GM21360 (cell line): ENCODE measurements around the gene TFDP1.

Experiments
- ATAC-seq: cut with Tn5 transposase; IDR thresholded peaks from one replicate; pipeline ENCODE4 v1.9.1; 2021; ENCODE audit warnings: mild to moderate bottlenecking, moderate library complexity; ENCODE audit not compliant: unreplicated experiment

TFDP1 gene

DNA sequence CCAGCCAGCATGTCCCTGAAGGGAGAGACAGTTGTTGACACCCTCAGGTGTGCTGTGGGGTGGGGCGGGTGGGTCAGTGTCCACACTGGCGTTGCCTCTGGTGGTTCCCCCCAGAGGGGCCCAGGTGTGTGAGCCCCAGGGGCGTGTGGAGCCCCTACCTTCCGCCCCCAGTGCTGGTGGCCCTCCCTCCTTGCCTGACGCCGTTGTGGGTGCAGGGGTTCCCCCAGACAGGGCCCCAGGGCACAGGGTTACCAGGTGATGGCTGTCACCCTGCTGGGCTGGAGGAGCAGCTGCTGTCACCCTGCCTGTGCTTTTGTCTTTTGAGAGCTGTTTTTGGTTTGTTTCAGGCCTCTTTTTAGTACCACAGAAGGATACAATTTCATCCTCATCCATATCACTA, 46.3 kb downstream of the TFDP1 start:
- no peak for ATAC-seq

DNA sequence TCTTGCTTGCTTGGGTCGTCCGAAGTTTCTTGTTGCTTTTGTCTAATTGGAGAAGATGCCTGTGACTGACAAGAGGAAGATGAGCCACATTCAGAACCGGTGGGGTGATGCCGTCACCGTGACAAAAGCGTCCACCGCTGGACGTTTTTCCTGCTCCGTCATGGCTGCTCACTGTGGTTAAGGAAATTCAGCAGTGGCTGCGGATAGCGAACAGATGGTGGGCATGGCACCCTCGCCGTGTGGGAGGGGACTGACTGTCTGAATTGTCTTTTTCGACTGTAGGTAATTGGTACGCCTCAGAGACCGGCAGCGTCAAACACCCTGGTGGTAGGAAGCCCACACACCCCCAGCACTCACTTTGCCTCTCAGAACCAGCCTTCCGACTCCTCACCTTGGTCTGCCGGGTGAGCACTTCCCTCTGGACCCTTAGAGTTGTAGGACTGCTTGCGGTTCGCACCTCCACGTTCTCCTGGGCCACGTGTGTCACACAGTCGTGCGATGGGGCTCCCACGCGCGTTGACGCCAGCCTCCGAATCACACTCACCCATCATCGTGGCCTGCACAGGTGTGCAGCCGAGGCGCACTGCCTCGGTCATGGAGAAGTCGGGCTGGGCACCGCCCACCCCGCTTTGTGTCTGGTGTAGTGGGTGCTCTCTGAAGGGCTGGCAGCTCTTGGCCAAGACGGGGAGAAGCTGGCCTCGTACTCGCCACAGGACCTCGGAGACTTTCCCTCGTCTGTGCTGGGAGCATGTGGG, 47.0 kb downstream of the TFDP1 start:
- no peak for ATAC-seq

DNA sequence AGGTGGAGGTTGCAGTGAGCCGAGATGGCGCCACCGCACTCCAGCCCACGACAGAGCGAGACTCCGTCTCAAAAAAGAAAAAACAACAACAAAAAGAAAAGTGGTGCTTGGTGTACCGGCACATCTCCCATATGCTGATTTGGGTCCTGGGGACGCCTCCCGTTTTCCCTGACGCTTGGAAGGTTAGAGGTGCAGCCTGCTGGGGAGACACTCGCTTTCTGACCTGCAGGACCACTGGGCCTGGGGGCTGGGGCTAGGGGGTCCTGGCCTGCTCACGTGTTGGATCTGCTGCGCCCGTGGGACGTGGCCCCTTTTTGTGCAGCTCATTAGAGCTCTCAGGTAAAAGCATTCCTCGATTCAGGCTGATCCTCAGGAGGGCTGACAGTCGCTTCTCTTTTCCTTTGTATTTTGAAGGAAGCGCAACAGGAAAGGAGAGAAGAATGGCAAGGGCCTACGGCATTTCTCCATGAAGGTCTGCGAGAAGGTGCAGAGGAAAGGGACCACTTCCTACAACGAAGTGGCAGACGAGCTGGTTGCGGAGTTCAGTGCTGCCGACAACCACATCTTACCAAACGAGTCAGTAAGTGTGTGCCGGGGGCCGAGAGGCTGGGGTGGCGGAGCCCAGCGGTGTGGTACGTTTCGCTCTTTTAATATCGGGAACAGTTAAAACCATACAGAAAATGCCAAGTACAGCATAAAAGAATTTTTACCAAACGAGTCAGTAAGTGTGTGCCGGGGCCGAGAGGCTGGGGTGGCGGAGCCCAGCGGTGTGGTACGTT, 48.3 kb downstream of the TFDP1 start:
- no peak for ATAC-seq

GRCh38 chr13:113633485-113633873, 48.9 kb downstream of the TFDP1 start:
- no peak for ATAC-seq

GRCh38 chr13:113634279-113635047, 49.9 kb downstream of the TFDP1 start:
- ATAC-seq: no peak

DNA sequence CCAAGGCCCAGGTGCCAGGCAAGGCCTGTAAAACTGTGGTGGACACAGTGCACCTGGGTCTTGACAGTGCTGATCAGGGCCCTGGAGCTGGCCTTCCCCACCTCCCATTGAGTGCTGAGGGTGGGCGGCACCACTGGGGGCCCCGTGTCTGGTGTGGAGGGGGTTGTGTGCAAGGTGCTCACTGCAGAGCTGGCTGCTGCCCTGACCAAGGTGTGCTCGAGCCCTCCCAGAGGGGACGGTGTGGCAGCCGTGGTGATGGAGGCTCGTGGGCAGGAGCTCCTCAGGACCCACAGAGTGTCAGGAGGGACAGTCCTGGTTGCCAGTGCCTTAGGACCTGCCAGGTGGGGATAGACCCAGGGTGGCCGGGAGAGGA, 50.5 kb downstream of the TFDP1 start:
- no peak for ATAC-seq

DNA sequence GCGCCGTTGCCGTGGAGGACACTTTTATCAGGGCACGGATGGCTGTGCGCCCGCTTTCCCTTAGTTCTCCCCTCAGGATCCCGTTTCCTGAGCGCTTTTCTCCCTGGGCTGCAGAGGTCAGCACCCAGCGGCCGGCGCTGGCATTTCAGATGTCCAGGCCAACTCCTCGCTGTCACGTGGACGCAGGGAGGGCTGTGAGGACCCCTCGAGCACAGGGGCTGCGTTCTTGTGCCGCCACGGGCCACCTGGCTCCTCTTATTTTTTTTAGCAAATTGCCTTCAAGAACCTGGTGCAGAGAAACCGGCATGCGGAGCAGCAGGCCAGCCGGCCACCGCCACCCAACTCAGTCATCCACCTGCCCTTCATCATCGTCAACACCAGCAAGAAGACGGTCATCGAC, 51.2 kb downstream of the TFDP1 start:
- ATAC-seq: no peak

- ATAC-seq: no peak
Observed at GRCh38 chr13:113636266-113636963, 51.9 kb downstream of the TFDP1 start.

GRCh38 chr13:113637262-113638160, 53.0 kb downstream of the TFDP1 start:
- ATAC-seq: no peak

DNA sequence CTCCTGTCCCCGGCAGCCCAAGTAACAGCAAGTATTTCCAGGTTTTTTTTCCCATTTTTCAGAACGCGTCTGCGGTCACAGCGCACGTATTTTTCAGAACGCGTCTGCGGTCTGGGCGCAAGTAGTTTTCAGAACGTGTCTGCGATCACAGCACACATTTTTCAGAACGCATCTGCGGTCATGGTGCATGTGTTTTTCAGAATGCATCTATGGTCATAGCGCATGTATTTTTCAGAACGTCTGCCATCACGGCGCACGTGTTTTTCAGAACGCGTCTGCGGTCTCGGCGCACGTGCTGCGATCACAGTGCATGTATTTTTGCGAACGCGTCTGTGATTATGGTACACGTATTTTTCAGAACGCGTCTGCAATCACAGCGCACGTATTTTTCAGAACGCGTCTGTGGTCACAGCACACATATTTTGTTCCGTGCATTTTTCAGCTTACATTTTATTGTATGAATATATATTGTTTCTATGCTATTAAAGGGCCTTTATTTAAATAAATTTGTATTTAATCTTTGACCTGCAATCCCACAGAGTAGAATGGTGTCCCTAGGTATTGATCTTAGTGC, 53.7 kb downstream of the TFDP1 start:
- ATAC-seq: no peak

DNA sequence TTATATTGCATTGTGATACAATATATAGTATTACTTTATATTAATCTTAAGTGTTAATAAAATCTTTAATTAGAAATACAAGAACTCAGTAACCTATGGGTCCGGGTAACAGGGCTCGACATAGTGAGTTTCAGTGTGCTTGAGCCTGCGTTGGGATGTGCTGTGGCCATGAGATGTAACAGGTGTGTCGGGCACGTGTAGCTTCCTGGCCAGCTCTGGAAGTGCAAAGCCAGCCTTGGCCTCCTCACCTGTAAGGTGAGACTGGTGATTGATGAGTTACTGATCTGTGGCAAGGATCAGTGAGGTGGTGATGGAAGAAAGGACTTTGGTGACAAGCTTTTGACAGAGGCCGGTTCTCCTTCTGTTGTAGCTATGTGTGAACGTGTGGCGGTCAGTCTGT, 54.3 kb downstream of the TFDP1 start:
- ATAC-seq: no peak

DNA sequence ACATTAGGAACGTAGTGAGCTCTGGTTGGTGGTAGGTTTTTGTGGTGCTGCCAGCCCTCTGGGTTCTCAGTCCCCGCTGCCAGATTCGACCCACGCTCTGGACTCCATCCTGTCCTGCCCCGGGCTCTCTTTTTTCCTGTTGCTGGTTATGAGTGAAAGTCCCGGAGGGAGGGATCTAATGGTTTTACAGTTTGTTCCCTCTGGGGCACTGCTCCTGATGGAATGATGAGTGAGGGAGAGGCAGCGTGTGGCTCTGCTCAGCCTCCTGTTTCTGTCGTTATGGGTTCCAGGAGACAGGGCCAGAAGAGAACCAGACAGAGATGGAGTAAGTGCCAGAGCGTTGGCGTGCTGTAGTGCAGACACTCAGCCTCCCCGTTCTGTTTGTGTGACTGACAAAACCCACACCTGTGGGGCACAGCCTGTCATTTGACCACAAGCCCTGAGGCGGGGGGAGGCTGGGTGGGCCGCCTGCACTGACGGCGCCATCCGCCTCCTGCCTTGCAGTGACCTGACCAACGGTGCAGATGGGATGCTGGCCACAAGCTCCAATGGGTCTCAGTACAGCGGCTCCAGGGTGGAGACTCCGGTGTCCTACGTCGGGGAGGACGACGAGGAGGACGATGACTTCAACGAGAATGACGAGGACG, 55.2 kb downstream of the TFDP1 start:
- ATAC-seq: no peak

- ATAC-seq: no peak
Observed at GRCh38 chr13:113641426-113641825, 56.9 kb downstream of the TFDP1 start.

GRCh38 chr13:113642563-113642962, 58.0 kb downstream of the TFDP1 start:
- no peak for ATAC-seq

DNA sequence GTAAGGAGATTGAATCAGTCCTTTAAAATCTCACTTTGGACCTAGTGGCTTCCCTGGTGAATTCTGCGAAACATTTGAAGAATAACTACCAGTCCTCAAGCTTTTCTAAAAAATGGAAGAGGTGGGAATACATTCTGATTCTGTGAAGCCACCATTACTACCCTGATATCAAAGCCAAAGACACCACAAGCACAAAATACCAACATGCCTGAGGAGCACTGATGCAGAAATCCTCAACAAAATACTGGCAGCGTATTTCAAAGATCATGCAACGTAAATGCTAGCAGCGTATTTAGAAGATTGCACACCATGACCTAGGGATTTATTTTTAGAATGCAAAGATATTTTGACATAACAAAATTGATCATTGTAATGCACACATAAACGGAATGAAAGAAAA, 59.0 kb downstream of the TFDP1 start:
- no peak for ATAC-seq

DNA sequence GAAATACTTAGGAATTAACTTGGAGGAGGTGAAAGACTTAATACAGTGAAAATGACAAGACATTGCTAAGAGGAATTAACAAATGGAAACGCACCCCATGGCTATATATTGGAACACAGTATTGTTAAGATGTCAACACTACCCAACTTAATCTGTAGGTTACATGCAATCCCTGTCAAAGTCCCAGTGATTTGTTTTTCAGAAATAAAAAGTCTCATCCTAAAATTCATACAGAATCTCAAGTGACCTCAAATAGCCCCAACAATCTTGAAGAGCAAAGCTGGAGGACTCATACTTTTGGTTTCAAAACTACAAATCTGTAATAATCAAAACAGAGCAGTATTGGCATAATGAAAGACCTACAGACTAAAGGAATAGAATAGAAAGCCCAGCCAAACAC, 60.2 kb downstream of the TFDP1 start:
- no peak for ATAC-seq

DNA sequence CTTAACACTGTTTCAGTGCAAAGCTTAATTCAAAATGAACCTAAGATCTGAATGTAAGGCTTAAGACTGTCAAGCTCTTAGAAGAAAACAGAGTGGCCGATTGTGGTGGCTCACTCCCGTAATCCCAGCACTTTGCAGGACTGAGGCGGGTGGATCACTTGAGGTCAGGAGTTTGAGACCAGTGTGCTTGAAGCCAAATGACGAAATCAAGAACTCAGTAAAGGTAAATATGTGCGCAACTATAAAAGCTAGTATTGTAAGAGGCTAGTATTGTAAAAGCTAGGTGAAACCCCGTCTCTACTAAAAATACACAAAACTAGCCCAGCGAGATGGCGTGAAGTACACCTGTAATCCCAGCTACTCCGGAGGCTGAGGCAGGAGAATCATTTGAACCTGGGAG, 60.8 kb downstream of the TFDP1 start:
- ATAC-seq: no peak

GRCh38 chr13:113646376-113646775, 61.8 kb downstream of the TFDP1 start:
- ATAC-seq: no peak

DNA sequence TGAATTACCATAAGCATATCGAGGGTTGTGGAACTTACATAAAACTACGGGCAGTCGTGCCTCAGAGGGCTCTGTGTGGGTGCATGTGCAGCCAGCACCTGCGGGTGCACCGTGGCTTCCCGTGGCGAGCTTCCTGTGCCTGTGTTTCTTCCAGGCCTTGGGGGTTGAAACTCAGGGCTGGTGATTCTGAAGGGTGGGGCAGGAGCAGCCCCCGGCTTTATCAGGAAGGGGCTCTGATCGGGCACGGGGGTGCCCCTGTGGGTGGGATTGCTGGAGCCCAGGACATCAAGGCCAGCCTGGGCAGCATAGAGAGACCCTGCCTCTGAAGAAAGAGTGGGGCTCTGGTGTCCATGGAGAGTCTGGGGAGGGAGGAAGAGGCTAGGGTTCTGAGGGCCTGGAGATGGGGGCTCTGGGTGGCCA, 62.4 kb downstream of the TFDP1 start:
- no peak for ATAC-seq
